GM19455 (cell line): ENCODE data around the gene ZNF319.
A peak's percentile ranks its signal among the peaks of the same experiment; 100 is the strongest.

ENCODE experiments used
- ATAC-seq: cut with Tn5 transposase; IDR thresholded peaks from one replicate; pipeline ENCODE4 v1.9.1; 2021; ENCODE audit not compliant: unreplicated experiment

ZNF319 gene

DNA sequence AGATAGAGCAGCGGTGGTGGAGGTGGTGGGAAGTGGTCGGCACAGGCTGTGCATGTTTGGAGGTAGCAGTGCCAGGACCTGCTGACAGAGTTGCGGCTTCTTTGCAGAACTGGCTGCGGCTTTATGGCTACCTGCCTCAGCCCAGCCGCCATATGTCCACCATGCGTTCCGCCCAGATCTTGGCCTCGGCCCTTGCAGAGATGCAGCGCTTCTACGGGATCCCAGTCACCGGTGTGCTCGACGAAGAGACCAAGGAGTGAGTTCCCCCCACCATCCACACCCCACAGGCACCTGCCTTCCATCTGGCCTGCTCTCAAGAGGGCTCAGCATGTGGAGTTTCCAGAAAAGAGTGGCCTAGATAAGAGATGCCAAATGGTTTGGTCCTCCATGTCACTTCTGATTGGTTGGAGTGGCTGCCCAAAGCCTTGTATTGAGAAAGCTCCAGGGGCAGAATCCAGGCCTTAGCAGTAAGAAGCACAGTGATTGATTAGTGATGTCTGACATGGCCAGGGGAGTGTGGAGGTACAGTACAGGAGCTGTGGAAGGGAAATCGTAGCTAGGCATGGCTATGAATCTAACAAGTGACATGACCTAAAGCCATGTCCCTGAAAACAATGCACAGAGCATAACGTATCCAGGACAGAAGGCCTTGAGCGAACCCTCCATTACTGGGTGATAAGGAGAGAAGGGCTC lies 37.0 kb upstream of the ZNF319 start:
- ATAC-seq, result no peak

DNA sequence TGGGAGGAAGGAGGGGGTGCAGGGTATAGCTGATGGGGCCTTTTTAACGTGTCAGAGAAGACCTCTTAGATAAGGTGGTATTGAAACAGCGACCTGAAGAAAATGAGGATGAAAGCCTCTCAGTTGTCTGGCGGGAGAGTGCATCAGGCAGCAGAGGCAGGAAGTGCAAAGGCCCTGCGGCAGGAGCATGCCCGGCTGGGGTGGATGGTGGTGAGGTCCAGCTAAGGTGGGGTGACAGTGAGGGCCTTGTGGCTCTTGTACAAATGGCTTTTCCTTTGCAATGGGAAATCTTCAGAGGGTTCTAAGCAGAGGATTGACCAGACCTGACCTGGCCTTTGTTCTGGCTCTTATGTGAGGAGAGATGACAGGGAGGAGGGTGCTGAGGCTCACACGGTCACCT lies 36.5 kb upstream of the ZNF319 start:
- no peak for ATAC-seq

DNA sequence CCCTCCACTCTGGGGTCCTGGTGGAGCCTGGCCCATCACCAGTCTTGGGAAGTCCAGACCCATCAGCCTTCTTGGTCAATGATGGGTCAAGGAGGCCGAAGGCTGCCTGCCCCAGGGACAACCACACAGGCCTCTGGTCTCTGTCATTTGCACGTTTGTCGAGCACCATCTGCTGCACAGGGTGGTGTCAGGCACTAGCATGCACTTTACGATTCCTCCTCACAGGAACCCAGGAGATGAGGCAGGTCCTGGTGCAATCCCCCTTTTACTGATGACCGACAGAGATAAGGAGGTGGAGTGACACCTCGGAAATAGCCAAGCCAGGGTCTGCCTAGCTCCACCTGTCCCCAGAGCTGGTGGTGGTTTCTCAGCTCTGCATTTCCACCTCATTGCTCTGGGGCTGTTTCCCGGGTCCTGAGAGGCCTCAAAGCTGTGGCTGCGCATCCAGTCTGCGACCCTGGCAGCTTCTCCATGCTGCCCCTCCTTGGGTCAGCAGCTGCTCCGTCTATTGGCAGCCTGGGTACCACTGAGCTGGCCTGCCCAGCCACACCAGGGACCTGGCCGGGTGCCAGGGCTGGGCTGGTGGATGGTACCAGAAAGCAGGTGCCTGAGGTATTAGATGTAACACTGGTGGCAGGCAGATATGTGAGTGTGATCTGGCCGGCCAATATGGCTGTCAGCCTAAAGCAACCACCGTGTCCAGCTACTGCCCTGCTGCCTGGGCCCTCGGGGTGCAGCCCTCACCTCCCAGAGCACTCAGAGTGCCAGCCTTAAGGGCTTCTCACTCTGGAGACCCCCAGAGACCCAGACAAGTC lies 35.1 kb upstream of the ZNF319 start:
- ATAC-seq, result no peak

DNA sequence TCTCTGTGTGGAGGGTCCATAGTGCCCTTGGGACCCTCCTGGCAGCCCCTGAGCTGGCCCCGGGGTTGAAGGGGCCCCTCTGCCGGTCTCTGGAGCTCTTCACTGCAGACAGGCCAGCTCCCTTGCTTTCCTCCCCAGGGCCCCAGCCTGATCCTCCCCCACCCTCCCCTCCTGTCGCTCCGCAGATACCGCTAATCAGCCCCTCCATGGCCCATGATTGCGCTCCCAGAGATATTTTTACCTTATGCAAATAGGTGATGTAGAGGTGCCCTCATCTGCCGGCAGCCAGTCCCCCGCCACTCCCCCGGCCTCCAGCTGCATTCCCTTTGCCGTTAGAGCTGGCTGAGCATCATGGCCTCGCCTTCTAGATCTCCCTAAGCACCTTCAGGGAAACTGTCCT lies 34.3 kb upstream of the ZNF319 start:
- no peak for ATAC-seq

GRCh38 chr16:58034128-58034685 lies 33.7 kb upstream of the ZNF319 start:
- no peak for ATAC-seq

DNA sequence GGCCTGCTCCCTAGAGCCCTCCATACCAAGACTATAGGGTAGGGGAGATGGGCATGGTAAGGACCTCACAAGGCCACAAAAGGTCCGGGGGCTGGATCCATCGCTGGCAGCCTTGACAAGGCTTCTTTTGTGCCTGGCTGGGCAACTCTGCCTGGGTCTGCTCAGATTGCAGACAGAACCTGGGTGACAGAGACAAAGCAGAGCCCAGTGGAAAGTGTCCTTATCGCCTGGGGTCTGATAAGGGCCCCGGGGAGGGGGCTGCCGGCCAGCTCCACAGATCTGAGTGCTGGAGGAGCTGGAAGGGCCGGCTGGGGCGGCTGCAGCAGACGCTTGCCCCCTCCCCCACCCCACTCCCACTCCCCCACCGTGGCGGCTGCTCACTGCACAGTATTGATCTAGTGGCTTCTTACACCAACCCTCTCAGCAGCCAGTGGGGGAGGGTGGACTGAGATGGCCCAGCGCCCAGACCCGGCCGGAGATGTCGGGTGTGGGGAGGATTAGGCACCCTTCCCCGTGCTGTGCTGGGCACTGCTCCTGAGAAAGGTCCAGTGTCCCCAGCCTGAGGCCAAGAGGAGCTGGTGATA lies 32.3 kb upstream of the ZNF319 start:
- no peak for ATAC-seq

DNA sequence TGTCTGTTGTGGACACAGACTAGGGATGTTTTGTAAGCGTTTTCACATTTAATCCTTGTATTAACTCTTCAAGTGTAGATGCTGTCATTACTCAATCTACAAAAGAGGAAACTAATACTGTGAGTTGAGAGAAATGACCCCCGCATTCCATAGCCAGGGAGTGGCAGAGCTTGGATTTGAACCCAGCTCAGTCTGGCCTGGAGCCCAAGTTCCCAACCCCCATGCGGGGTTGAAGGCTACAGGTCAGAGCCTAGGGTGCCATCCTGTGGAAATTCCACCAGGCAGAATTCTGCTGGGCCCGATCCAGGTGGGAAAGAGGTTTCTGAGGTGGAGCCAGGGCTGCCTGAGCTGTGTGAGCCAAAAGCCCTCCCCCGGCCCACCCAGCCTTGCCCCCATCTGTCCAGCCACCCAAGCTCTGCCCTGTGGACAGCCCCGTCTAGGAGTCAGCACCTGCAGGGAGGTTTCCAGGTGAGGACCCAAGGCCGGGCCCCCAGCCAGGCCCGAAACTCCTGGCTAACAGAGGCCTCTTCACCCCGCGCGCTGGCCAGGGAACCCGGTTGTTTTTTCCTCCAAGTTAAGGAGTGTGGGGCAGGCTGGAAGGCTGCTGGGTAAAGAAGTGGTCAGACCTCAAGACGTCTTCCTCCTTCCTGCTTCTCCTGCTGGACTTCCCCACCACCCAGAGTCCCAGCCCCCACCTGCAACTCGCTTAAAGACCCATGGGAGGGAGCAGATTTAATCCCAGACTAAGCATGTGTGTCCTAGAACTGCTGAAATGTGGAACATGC lies 30.7 kb upstream of the ZNF319 start:
- ATAC-seq, result no peak

- ATAC-seq, result no peak
Observed at GRCh38 chr16:58030136-58030840, 29.8 kb upstream of the ZNF319 start.

DNA sequence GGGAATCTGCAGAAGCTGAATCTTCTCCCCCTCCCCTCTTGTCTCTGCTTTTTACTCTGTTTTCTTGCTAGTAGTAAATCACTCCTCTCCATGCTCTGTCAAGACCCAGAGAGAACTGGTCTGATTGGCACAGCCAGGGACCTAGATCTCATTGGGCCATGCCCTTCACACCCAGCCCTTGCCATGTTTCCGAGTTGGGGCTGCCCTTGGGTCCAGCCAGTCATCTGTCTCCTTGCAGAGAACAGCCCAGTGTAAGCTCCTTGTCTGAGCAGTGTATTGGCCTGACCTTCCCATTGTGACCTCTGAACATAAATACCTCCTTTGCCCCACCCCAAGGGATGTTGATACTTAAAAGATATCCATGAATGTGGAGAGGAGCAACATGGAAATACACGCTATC lies 28.9 kb upstream of the ZNF319 start:
- no peak for ATAC-seq

GRCh38 chr16:58028541-58029070 lies 28.1 kb upstream of the ZNF319 start:
- ATAC-seq, result no peak

DNA sequence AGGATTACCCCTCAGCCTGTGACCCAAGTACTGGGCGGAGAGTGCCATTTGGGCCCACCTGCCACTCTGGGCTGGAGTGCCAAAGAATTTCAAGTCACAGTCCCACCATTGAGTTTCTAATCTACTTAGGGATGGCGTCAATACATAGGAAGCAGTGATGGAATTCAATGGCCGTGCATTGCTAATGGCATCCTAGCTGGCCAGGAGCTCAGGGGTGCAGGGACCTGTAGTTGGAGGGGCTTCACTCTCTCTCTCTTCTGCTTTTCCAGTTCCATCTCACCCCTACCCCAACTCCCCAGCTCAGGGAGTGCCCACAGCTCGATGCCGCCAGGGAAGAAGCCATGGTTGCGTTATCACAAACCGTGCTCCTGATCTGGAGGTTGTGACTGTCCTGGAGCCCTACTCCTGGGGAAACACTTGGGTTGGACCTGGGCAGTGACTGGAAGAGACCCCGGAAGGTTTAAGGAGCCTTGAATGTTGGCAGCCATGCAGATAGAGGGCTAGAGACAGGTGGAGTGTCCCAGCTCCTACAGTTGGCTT lies 27.5 kb upstream of the ZNF319 start:
- no peak for ATAC-seq

- ATAC-seq, result no peak
Observed at GRCh38 chr16:58027161-58027915, 26.9 kb upstream of the ZNF319 start.

DNA sequence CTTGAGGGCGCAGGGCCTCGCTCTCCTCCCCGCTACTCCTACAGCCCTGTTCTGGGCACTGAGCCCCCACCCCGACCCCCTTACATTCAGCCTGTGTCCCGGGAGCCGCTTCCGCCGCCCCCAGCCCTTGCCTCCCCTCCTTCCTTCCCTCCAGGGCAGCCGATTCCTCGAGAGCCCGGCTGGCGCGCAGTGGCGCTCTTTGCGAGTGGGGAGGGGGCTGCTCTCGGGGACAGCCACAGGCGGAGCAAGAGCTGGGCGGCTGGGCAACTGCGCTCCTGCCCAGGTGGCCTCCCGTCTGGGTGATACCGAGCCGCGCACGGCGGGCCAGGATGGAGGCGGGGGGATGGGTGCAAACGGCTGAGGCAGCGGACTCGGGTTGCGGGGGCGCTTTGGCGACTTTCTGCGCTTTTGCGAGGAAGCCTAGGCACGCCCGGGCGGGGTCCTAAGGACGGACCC lies 26.3 kb upstream of the ZNF319 start:
- no peak for ATAC-seq

DNA sequence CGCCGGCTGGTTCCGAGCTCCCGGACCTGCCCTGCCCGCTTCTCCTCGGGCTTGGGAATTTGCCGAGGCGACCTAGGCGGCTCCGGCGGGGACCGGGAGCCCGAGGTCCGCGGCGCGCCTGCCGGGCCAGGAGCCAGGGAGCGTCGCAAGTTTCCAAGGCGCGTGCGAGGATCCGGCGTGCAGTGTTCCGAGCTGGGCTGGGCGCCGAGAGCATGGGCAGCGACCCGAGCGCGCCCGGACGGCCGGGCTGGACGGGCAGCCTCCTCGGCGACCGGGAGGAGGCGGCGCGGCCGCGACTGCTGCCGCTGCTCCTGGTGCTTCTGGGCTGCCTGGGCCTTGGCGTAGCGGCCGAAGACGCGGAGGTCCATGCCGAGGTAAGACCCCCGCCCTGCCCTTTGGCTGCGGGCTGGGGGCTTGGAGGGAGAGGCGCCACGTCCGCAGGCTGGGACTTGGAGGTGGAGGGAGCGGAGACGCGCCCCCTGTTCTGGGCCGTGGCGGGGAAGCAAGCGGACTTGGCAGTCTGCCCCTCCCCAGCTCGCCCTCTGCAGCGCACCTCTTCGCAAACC lies 25.8 kb upstream of the ZNF319 start:
- no peak for ATAC-seq

DNA sequence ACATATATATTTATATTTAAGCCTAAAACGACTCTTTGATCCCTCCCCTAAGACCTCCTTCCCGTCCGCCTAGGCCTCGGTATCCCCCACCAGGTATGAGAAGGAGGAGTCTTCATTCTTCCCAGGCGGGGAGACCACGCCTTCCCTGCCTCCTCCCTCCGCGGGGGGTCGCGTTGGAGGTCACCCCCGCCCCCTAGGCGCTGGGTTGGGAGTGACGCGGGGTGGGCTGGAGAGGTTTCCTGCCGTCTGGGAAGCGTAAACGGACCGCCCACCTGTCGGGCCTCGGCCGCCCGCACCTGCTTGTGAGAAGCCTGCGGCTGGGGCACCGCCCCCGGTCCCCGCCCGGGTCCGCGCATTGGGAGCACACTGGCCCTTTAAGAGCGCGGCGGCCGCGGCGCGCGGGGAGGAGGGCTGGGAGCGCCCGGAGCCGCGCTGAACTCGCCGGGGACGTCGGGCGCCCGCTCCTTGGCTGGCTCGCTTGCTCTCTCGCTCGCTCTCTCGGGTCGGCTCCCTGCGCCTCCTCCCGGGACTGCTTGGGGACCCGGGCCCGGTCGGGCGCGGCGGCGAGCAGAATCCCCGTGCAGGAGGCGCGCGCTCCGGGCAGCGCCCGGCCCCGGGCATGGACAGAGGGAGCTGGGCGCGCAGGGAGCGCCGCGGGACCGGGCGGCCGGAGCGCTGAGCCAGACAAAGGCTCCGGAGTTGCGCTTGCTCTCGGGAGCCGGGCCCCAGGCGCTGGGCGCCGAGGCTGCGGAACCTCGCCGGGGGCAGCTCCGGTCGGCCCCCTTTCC lies 25.1 kb upstream of the ZNF319 start, which contains the start of gene MMP15:
Gene MMP15, plus strand, starts transcription at position 404 of the 788 bp plus-strand sequence. CDS start 597 bp downstream, outside the sequence.
- ATAC-seq, result peak; percentile 54

GRCh38 chr16:58024486-58025350 lies 24.2 kb upstream of the ZNF319 start:
- ATAC-seq, result no peak
